ENCODE results near the gene HSPB7.
A peak's percentile ranks its signal among the peaks of the same experiment; 100 is the strongest.

Gene HSPB7

GRCh38 chr1:15998929-15999328 lies 18.9 kb downstream of the HSPB7 start:
- Histone ChIP-seq H3K27me3 (ENCODE audit: low read depth, low read length) (0 out of 2 replicates have a peak, but pooled peaks cover 7% of the 10 kb centered on the region), H3K9me3 (ENCODE audit: insufficient read depth, low read length) (no peaks in the 10 kb centered on the region), H2AFZ (ENCODE audit: low read depth, low read length) (no peak overlapping the region), H3K79me2 (ENCODE audit: low read length) (no peaks in the 10 kb centered on the region), H3K36me3 (replicated peaks; ENCODE audit: low read depth, low read length) (no peaks in the 10 kb centered on the region), H4K20me1 (ENCODE audit: insufficient read depth, low read length) (no peaks in the 10 kb centered on the region), H3K4me1 (ENCODE audit: low read length) (no peaks in the 10 kb centered on the region), H3K27ac (ENCODE audit: low read length) (no peak overlapping the region), H3K9ac (ENCODE audit: low read length) (no peak overlapping the region), H3K4me3 (ENCODE audit: low read length) (no peak overlapping the region), H3K4me2 (ENCODE audit: low read length) (no peak overlapping the region)
- no peak for TF ChIP-seq EZH2phosphoT487 (IDR thresholded peaks at IDR 0.05; ENCODE audit: low read depth)
- TF ChIP-seq CTCF (IDR thresholded peaks at IDR 0.05; ENCODE audit: low read depth, low read length): no peak

GRCh38 chr1:15997637-15998280 lies 20.1 kb downstream of the HSPB7 start:
- Histone ChIP-seq H3K4me2 (ENCODE audit: low read length) (no peak overlapping the region), H3K4me3 (ENCODE audit: low read length) (no peak overlapping the region), H3K27me3 (ENCODE audit: low read depth, low read length) (0 out of 2 replicates have a peak, but pooled peaks cover 7% of the 10 kb centered on the region), H3K4me1 (ENCODE audit: low read length) (no peaks in the 10 kb centered on the region), H3K36me3 (replicated peaks; ENCODE audit: low read depth, low read length) (no peaks in the 10 kb centered on the region), H3K27ac (ENCODE audit: low read length) (no peak overlapping the region), H3K79me2 (ENCODE audit: low read length) (no peaks in the 10 kb centered on the region), H3K9me3 (ENCODE audit: insufficient read depth, low read length) (no peaks in the 10 kb centered on the region), H4K20me1 (ENCODE audit: insufficient read depth, low read length) (no peaks in the 10 kb centered on the region), H3K9ac (ENCODE audit: low read length) (no peak overlapping the region), H2AFZ (ENCODE audit: low read depth, low read length) (no peak overlapping the region)
- TF ChIP-seq EZH2phosphoT487 (IDR thresholded peaks at IDR 0.05; ENCODE audit: low read depth) (no peak), CTCF (IDR thresholded peaks at IDR 0.05; ENCODE audit: low read depth, low read length) (no peak)

DNA sequence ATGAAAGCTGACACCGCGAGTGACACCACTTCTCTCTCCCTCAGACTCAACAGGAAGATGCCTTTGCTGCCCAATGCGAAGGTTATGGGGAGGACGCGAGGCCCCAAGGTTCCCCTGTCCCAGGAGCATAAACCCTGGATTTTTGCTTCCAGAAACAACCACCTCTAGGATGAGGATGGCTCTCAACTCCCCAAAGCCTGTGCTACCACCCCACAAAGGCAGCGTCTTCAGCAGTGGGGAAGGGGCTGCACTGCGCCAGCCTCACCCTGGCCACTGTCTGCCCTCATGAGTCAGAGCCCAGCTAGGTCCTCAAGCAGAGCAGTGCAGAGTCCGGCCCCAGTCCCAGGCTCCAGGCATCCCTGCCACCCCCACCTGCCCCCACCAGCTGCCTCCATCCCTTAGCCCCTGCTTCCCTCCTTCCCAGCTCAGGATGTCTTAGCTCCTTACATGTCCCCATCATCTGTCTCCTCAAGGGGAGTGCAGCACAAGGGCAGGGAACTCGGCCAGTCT lies 20.7 kb downstream of the HSPB7 start:
- H3K4me2 ChIP-seq (ENCODE audit: low read length): no peak overlapping the region
- H3K4me1 ChIP-seq (ENCODE audit: low read length): no peaks in the 10 kb centered on the region
- no peak overlapping the region for H3K27ac ChIP-seq (ENCODE audit: low read length)
- H4K20me1 ChIP-seq (ENCODE audit: insufficient read depth, low read length): no peaks in the 10 kb centered on the region
- TF ChIP-seq EZH2phosphoT487 (IDR thresholded peaks at IDR 0.05; ENCODE audit: low read depth): no peak
- TF ChIP-seq CTCF (IDR thresholded peaks at IDR 0.05; ENCODE audit: low read depth, low read length): no peak
- H3K9ac ChIP-seq (ENCODE audit: low read length): no peak overlapping the region
- 0 out of 2 replicates have a peak, but pooled peaks cover 7% of the 10 kb centered on the region for H3K27me3 ChIP-seq (ENCODE audit: low read depth, low read length)
- H2AFZ ChIP-seq (ENCODE audit: low read depth, low read length): no peak overlapping the region
- H3K4me3 ChIP-seq (ENCODE audit: low read length): no peak overlapping the region
- no peaks in the 10 kb centered on the region for H3K9me3 ChIP-seq (ENCODE audit: insufficient read depth, low read length)
- H3K79me2 ChIP-seq (ENCODE audit: low read length): no peaks in the 10 kb centered on the region
- H3K36me3 ChIP-seq (replicated peaks; ENCODE audit: low read depth, low read length): no peaks in the 10 kb centered on the region

DNA sequence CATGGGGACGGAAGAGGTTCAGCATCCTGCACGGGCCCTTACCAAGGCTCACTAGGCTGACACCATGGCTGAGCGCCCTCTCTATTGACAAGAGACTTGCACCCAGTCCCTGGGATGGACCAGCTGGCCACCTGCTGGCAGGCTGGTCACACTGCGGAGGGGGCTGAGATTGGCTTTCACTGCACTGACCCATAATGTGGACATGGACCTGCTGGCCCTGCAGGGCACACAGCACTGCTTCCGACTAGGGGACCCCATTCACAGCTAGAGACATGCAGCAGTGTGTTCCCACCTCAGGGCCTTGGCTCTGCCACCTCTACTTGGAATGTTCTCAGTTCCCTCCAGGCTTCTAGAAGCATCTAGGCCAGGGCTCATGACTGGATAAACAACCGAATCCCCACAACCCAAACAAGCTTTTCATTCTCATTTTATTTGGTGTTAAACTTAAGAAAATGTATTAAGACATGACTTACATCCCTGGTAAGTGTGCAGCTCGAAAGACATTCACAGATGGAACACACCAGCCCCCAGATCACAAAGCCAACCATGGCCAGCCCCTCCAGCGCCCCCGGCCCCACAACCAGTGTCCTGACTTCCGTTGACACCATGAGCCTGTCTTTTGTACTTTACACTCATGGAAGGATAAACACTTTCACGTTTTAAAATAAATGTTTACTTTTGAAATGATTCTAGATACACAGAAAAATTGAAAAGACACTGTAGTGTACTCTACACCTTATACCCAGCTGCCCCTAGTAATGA lies 23.1 kb downstream of the HSPB7 start:
- H3K27ac ChIP-seq (ENCODE audit: low read length): no peak overlapping the region
- TF ChIP-seq EZH2phosphoT487 (IDR thresholded peaks at IDR 0.05; ENCODE audit: low read depth) (no peak), CTCF (IDR thresholded peaks at IDR 0.05; ENCODE audit: low read depth, low read length) (peak; percentile 32)
- H3K4me3 ChIP-seq (ENCODE audit: low read length): no peak overlapping the region
- H3K27me3 ChIP-seq (ENCODE audit: low read depth, low read length): 0 out of 2 replicates have a peak, but pooled peaks cover 7% of the 10 kb centered on the region
- H3K9ac ChIP-seq (ENCODE audit: low read length): no peak overlapping the region
- no peaks in the 10 kb centered on the region for H3K4me1 ChIP-seq (ENCODE audit: low read length)
- H3K36me3 ChIP-seq (replicated peaks; ENCODE audit: low read depth, low read length): no peaks in the 10 kb centered on the region
- no peak overlapping the region for H3K4me2 ChIP-seq (ENCODE audit: low read length)
- no peak overlapping the region for H2AFZ ChIP-seq (ENCODE audit: low read depth, low read length)
- no peaks in the 10 kb centered on the region for H4K20me1 ChIP-seq (ENCODE audit: insufficient read depth, low read length)
- H3K79me2 ChIP-seq (ENCODE audit: low read length): no peaks in the 10 kb centered on the region
- no peaks in the 10 kb centered on the region for H3K9me3 ChIP-seq (ENCODE audit: insufficient read depth, low read length)

All from OCI-LY3 (cell line).